Upper lobe of right lung (tissue), 1 donor: ENCODE measurements around the gene TSPAN14. TPM values are rescaled to one million over a fixed set of nuclear protein-coding genes. Genes with fewer than 3 reads are reported as not detected.

Experiments
- ATAC-seq: fragments of 200-7000 bp; cut with Tn5 transposase; one replicate; pipeline ENCODE4 v1.9.1; 2020; ENCODE audit warnings: mild to moderate bottlenecking, moderate library complexity
- DNase-seq: peaks from one replicate; pipeline ENCODE4 v3.0.0-alpha.2; 2020
- H3K27ac ChIP-seq: fragments of 200-600 bp; one replicate; pipeline ENCODE4 v1.8.0; 2022
- H3K27me3 ChIP-seq: fragments of 200-600 bp; one replicate; pipeline ENCODE4 v1.8.0; 2022; ENCODE audit warnings: mild to moderate bottlenecking
- H3K36me3 ChIP-seq: fragments of 200-600 bp; one replicate; pipeline ENCODE4 v1.8.0; 2022
- H3K4me1 ChIP-seq: fragments of 200-600 bp; one replicate; pipeline ENCODE4 v1.8.0; 2022
- H3K4me3 ChIP-seq: fragments of 200-600 bp; one replicate; pipeline ENCODE4 v1.8.0; 2022; ENCODE audit warnings: mild to moderate bottlenecking
- H3K9me3 ChIP-seq: fragments of 200-600 bp; one replicate; pipeline ENCODE4 v1.8.0; 2022
- CTCF ChIP-seq: fragments of 200-600 bp; IDR thresholded peaks from one replicate; pipeline ENCODE4 v1.8.0; 2022; ENCODE audit warnings: antibody characterized with exemption
- intact Hi-C: fragments of 100-400 bp; cut with DNase I; formaldehyde crosslinking; loops from one replicate; pipeline ENCODE4 v1.11.0; 2022
- total RNA-seq: library from RNA; stranded (reverse); fragmentation: NEBNext Ultra II Directional; extraction: Animal tissue kit (Norgen Biotek cat#: 25700); gene quantifications from one replicate; pipeline ENCODE4 v1.2.1, GENCODE V29; 2021
- donor health status: DM: no; HTN: yes; CAD: no; lungs with severe emphysema.

TSPAN14 gene
- total RNA-seq, 1 donor from 2014 or later: 157 TPM

GRCh38 chr10:80493522-80494051 lies 39.5 kb downstream of the TSPAN14 start:
- H3K4me3 ChIP-seq: no peak overlapping the region
- H3K27ac ChIP-seq: peak overlapping the region; percentile 49
- H3K36me3 ChIP-seq: peaks cover 21% of the 10 kb centered on the region
- DNase-seq: peak; percentile 4
- H3K4me1 ChIP-seq: peaks cover 88% of the 10 kb centered on the region
- intact Hi-C loops: no loop called here
- H3K9me3 ChIP-seq: no peaks in the 10 kb centered on the region
- no peaks in the 10 kb centered on the region for H3K27me3 ChIP-seq
- peak; percentile 12 for ATAC-seq
- no peak for TF ChIP-seq CTCF

GRCh38 chr10:80496555-80497172 lies 42.6 kb downstream of the TSPAN14 start:
- intact Hi-C loops: no loop called here
- no peak for ATAC-seq
- no peaks in the 10 kb centered on the region for H3K36me3 ChIP-seq
- H3K27me3 ChIP-seq: no peaks in the 10 kb centered on the region
- H3K4me3 ChIP-seq: no peak overlapping the region
- H3K4me1 ChIP-seq: peaks cover 95% of the 10 kb centered on the region
- TF ChIP-seq CTCF: no peak
- no peak for DNase-seq
- H3K27ac ChIP-seq: peak overlapping the region; percentile 86
- H3K9me3 ChIP-seq: no peaks in the 10 kb centered on the region

GRCh38 chr10:80497187-80498077 lies 43.3 kb downstream of the TSPAN14 start:
- Histone ChIP-seq H3K36me3 (no peaks in the 10 kb centered on the region), H3K4me1 (peaks cover 96% of the 10 kb centered on the region), H3K27ac (peak overlapping the region; percentile 86), H3K27me3 (no peaks in the 10 kb centered on the region), H3K9me3 (no peaks in the 10 kb centered on the region), H3K4me3 (no peak overlapping the region)
- TF ChIP-seq CTCF: no peak
- peak; percentile 35 for ATAC-seq
- intact Hi-C loops: no loop called here
- DNase-seq: peak; percentile 70

- DNase-seq: no peak
- no peak for ATAC-seq
- no peaks in the 10 kb centered on the region for H3K27me3 ChIP-seq
- intact Hi-C loops: no loop called here
- no peak overlapping the region for H3K4me3 ChIP-seq
- no peaks in the 10 kb centered on the region for H3K9me3 ChIP-seq
- TF ChIP-seq CTCF: no peak
- H3K27ac ChIP-seq: peak overlapping the region; percentile 86
- peaks cover 96% of the 10 kb centered on the region for H3K4me1 ChIP-seq
- H3K36me3 ChIP-seq: no peaks in the 10 kb centered on the region
Observed at GRCh38 chr10:80498078-80498832, 44.1 kb downstream of the TSPAN14 start.
